HG03469 (cell line): Measurements from ENCODE around the gene STUB1.
"Not testable (repeated sequence)": the region's sequence is repeated elsewhere in the genome, so short reads cannot be mapped to it uniquely, and the experiment has no call there.

Experiments used
- ATAC-seq: cut with Tn5 transposase; IDR thresholded peaks from one replicate; pipeline ENCODE4 v1.9.1; 2021; ENCODE audit warnings: mild to moderate bottlenecking, moderate library complexity, moderate number of reproducible peaks; ENCODE audit not compliant: unreplicated experiment

STUB1 gene

GRCh38 chr16:710500-711075 is 30.4 kb downstream of the STUB1 start:
- ATAC-seq: no peak

GRCh38 chr16:711084-711483 is 30.9 kb downstream of the STUB1 start:
- ATAC-seq: no peak

GRCh38 chr16:711548-712320 is 31.5 kb downstream of the STUB1 start:
- ATAC-seq: no peak

- not testable (repeated sequence) for ATAC-seq
These were observed 32.6 kb downstream of the STUB1 start for GRCh38 chr16:712740-713250.

- ATAC-seq: no peak
These were observed 33.9 kb downstream of the STUB1 start for GRCh38 chr16:714079-714478.

- no peak for ATAC-seq
These were observed 34.6 kb downstream of the STUB1 start, which contains the start of gene METRN for GRCh38 chr16:714558-715476. Gene METRN, plus strand, starts transcription at chr16:715118. Its CDS starts 172 bp downstream, at chr16:715290.

GRCh38 chr16:715477-716199 is 35.4 kb downstream of the STUB1 start:
- ATAC-seq: no peak

GRCh38 chr16:716200-716568 is 36.0 kb downstream of the STUB1 start:
- no peak for ATAC-seq

GRCh38 chr16:716768-717325 is 36.6 kb downstream of the STUB1 start:
- no peak for ATAC-seq

- no peak for ATAC-seq
These were observed 37.4 kb downstream of the STUB1 start for GRCh38 chr16:717450-718245.

GRCh38 chr16:718389-718788 is 38.2 kb downstream of the STUB1 start:
- ATAC-seq: no peak

GRCh38 chr16:718922-719321 is 38.7 kb downstream of the STUB1 start:
- ATAC-seq: no peak

- no peak for ATAC-seq
These were observed 39.7 kb downstream of the STUB1 start for GRCh38 chr16:719815-720446.

GRCh38 chr16:720447-720989 is 40.3 kb downstream of the STUB1 start:
- no peak for ATAC-seq

GRCh38 chr16:720990-721764 is 41.0 kb downstream of the STUB1 start, which contains the start of gene ANTKMT:
Gene ANTKMT, plus strand, starts transcription at chr16:721146. Its CDS starts 129 bp downstream, at chr16:721275.
- peak; percentile 39 for ATAC-seq

GRCh38 chr16:721765-722540 is 41.7 kb downstream of the STUB1 start:
- no peak for ATAC-seq
